Stimulated activated CD4-positive, alpha-beta T cell treated with anti-CD3 and anti-CD28 coated beads, Interleukin-1b, Interleukin-23, amount 100 ng/mL, for 4 hours (primary cell): ENCODE results near the gene KIAA0586.
"Not testable (repeated sequence)": the region's sequence is repeated elsewhere in the genome, so short reads cannot be mapped to it uniquely, and the experiment has no call there.

ENCODE experiments used
- DNase-seq, 2 donors: peaks; one replicate each; pipeline ENCODE4 v3.0.0-alpha.2; 2020; ENCODE audit warnings: low read depth in 2 of 2

KIAA0586 gene

DNA sequence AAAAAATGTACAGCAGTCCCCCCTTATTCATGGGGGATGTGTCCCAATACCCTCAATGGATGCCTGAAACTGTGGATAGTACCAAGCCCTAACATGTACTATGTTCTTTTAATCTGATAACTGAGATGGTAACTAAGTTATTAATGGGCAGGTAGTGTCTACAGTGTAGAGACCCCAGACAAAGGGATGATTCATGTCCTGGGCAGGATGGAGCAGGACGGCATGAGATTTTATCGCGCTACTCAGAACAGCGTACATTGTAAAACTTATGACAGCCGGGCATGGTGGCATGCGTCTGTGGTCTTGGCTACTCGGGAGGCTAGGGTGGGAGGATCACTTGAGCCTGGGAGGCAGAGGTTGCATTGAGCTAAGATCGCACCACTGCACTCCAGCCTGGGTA lies 37.1 kb downstream of the KIAA0586 start:
- no peak for DNase-seq

DNA sequence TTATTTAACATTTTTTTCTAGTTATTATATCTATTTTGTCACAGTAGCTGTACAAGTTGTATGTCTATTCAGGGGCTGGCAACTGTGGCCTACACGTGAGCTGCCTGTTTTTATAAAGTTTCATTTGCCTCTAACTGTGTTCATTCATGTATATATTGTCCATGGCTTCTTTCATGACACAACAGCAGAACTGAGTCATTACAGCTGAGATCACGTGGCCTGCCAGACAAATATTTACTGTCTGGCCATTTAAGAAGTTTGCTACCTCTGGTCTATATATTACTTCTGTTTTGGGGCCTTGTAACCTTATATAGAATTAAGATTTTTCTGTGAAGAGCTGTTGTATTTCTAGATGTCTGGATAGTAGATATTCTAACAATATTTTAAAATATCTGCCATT lies 37.9 kb downstream of the KIAA0586 start:
- DNase-seq, result no peak

DNA sequence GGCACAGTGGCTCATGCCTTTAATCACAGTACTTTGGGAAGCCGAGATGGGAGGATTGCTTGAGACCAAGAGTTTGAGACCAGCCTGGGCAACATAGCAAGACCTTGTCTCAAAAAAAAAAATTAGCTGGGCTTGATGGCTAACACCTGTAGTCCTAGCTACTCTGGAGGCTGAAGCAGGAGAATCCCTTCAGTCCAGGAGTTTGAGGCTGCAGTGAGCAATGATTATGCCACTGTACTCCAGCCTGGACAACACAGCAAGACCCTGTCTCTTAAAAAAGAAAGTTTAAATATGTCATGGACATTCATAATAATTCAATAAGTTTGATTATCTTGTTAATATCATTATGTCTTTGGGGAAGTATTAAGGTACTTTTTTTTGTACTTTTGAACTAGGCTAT lies 38.9 kb downstream of the KIAA0586 start:
- no peak for DNase-seq

DNA sequence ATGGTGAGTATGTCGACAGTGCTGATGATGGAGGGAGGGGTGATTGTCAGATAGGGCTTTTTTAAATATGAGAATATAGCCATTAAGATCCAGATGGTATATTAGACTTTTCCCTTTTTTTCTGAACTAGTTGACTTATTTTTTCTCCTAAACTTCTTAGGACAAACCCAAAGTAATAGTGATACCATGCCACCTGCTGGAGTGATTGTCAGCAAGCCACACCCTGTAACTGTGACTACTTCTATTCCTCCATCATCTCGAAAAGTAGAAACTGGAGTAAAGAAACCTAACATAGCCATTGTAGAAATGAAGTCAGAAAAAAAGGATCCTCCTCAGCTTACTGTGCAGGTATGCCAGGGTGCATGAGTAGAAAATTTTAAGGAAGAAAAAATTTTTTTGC lies 40.1 kb downstream of the KIAA0586 start:
- no peak for DNase-seq

GRCh38 chr14:58469309-58469708 lies 41.8 kb downstream of the KIAA0586 start:
- DNase-seq, result no peak

DNA sequence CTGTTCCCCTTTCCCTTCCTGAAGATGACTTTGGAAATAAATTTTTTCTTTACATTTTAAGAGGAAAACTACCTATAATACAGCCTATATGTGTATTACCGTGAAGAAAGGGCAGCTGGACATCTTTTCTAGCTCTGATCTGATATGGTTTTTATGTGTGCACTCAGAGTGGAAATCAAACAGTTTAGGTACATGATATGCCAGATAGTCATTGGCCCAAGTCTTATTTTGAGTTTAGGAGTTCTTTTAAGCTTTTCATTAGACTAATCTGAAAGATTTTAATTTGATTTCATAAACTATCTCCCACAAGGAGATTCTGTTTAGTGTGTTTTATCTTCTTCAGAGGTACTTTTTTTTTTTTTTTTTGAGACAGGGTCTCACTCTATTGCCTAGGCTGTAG lies 48.8 kb downstream of the KIAA0586 start:
- no peak for DNase-seq

- DNase-seq, result no peak
Observed at GRCh38 chr14:58477653-58478052, 50.1 kb downstream of the KIAA0586 start.

DNA sequence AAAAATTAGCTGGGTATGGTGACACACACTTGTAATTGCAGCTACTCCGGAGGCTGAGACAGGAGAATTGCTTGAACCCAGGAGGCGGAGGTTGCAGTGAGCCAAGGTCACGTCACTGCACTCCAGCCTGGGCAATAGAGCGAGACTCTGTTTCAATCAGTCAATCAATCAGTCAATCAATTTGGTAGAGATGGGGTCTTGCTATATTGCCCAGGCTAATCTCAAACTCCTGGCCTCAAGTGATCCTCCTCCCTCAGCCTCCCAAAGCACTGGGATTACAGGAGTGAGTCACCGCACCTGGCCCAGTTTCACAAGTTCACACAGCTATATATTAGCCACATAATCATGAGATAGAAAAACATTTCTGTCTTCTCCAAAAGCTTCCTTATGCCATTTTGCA lies 50.8 kb downstream of the KIAA0586 start:
- not testable (repeated sequence) for DNase-seq

- DNase-seq, result no peak
Observed at GRCh38 chr14:58479975-58480374, 52.5 kb downstream of the KIAA0586 start.

DNA sequence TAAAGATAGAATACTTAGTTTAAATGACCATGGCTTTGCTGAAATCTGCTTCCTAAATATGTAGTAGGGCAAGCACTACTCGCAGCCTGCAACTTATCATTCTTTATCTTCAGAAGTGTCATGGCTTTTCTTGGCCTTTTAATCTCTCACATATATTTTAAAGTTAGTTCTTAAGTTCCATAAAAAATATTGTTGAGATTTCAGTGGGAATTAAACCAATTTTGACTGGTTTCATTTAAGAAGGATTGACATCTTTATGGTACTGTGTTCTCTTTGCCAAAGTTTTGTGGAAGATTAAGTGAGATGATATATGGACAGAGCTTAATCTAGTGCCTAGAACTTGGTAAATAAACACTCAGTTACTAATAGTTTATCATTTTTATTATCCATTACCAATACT lies 56.7 kb downstream of the KIAA0586 start:
- no peak for DNase-seq

- no peak for DNase-seq
Observed at GRCh38 chr14:58488550-58488949, 61.0 kb downstream of the KIAA0586 start.

GRCh38 chr14:58491593-58491992 lies 64.1 kb downstream of the KIAA0586 start:
- no peak for DNase-seq

DNA sequence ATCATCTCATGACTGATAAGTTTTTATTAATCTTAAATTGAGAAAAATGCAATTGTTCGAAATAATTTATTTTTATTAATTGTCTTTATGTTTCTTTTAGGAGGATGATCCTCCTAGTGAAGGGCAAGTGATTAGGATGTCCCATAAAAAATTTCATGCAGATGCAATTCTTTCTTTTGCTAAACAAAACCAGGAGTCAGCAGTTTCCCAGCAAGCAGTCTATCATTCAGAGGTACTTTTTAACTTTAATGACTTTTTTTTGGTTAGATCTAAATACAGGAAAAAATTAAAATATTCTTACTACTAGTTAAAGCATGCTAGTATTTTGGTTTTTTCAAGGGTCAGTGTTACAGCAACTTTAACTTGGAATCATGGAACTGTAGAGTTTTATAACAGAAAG lies 64.5 kb downstream of the KIAA0586 start:
- DNase-seq, result no peak

GRCh38 chr14:58501214-58501816 lies 73.8 kb downstream of the KIAA0586 start:
- peak in 1 of 2 donors; percentile 13 for DNase-seq

DNA sequence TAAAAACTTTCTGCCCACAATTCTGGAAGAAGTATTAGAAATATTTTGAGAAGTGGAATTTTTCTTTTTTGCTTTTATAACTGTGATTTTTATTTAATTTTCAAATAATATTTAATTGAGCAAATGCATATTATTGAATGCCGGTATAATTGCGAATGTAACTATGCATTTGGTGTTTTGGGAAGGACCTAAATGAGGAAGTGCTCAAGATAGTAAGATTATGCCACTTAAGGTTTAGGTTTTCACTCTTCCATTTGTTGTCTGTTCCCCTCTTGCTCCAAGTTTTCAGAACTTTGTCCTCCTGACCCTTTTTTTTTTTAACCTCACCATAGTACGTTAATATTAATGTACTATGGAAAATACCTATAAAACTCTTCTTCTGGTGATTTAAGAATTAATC lies 85.8 kb downstream of the KIAA0586 start:
- DNase-seq, result no peak

GRCh38 chr14:58517592-58517991 lies 90.1 kb downstream of the KIAA0586 start:
- DNase-seq, result no peak

- DNase-seq, result not testable (repeated sequence)
Observed at GRCh38 chr14:58525691-58526090, 98.2 kb downstream of the KIAA0586 start.

GRCh38 chr14:58533446-58533845 lies 105.9 kb downstream of the KIAA0586 start:
- no peak for DNase-seq

DNA sequence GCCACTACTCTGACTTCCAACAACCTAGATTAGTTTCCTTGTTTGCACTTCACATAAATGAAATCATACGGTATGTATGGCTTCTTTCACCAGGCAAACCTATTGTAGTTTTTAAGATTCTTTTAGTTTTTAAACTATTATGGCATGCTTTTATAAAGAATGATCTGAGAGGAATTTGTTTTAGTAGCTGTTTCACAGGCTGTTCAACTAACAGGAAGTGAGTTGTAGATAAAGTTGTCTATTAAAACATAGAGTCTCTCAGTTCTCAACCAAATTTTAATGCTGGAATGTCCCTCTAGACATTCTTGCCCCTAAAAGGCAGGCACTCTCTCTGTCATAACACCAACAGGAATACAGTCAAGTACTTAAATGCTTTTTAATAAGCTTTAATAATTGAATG lies 107.5 kb downstream of the KIAA0586 start:
- no peak for DNase-seq

DNA sequence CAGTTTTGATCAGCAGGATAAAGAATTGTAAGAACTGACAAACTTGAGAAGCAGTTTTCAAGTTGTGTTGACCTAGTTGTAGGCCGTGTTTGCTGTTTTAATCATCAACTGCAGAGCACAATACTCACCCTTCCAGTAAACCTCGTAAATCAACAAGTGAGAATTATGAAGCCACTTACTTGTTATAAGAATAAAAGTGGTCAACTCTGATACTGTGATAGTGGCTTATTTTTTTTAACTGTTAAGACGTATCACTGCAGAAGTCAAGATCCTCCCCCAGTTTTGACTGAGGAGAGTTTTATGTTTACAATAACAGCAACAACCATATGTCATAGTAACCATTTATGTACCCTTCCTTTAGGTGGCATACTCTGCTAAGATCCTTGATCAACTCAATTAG lies 109.5 kb downstream of the KIAA0586 start:
- DNase-seq, result no peak

GRCh38 chr14:58540749-58541632 lies 113.5 kb downstream of the KIAA0586 start:
- DNase-seq, result no peak

DNA sequence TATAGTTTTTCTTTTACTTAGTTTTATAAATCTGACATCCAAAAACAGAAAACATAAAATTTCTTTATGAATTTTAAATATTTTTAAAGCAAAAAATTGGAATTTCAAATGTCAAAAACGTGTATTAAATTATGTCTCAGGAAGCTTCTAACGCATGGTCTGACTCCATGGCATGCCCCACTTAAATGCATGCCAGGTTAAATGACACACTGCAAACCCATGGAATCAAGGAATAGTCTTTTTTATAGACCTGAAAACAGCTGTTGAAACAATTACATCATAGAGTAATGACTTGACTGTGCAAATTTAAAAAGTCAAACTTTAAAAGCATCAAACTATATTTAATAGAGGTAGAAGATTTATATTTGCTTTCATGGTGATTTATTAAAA lies 114.1 kb downstream of the KIAA0586 start:
- no peak for DNase-seq

DNA sequence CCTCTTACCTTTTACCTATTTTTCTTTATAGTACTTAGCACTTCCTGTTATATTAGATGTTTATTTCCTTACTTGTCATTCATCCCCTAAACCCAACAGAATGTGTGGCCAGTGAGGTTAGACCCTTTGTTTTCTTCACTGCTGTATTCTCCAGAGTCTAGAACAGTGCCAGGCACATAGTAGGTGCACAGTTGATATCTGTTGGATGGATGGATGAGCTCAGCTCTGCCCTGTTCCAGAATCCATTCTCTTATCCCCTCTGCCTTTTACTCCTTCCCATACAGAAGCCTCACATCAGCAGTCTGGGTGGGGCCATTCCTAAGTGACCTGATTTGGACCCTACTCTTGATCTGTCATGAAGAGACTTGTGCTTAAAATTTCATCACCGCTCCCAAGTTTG lies 115.7 kb downstream of the KIAA0586 start:
- DNase-seq, result no peak
